Astrocyte of the spinal cord (primary cell): Measurements from ENCODE around the gene MPP3.

Experiments
- DNase-seq: peaks from one replicate; pipeline ENCODE4 v3.0.0; 2011; ENCODE audit warnings: low read depth, low spot score
- H3K4me3 ChIP-seq: 2 replicates; pipeline ENCODE4 v1.5.1; 2011; ENCODE audit warnings: low read depth, mild to moderate bottlenecking, low read length, moderate library complexity
- in situ Hi-C: cut with HindIII; loops from 2 replicates; pipeline ENCODE4 v1.10.0; 2017; ENCODE audit warnings: low sequenced_read_pairs
- TF ChIP-seq, protein P1 (sequence below): IDR thresholded peaks from 2 replicates; pipeline ENCODE4 v1.5.1; 2012; ENCODE audit warnings: low read depth, mild to moderate bottlenecking, low read length, inconsistent platforms

MPP3 gene

DNA sequence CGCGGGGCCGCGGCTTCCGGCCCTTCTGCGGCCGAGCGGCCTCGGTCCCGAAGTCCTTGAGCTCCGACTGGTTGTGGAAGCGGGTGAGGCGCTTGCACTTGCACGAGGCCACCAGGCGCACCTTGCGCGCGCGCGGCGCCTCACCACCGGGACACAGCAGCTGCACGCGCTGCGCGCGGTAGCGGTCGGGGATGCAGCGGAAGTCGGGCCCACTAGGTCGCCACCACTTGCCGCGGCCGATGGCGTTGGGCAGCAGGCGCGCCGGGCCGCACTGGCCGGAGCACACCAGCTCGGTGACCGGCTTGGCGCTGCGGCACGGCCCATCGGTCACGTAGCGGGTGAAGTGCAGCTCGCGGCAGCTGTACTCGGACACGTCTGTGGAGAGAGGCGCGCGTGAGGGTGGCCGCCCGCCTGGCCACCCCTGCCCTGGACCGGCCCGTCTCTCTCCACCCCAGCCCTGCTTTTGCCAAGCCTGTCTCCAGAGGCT lies 77.5 kb downstream of the MPP3 start:
- no peak overlapping the region for H3K4me3 ChIP-seq
- DNase-seq: no peak
- TF ChIP-seq, protein P1, sequence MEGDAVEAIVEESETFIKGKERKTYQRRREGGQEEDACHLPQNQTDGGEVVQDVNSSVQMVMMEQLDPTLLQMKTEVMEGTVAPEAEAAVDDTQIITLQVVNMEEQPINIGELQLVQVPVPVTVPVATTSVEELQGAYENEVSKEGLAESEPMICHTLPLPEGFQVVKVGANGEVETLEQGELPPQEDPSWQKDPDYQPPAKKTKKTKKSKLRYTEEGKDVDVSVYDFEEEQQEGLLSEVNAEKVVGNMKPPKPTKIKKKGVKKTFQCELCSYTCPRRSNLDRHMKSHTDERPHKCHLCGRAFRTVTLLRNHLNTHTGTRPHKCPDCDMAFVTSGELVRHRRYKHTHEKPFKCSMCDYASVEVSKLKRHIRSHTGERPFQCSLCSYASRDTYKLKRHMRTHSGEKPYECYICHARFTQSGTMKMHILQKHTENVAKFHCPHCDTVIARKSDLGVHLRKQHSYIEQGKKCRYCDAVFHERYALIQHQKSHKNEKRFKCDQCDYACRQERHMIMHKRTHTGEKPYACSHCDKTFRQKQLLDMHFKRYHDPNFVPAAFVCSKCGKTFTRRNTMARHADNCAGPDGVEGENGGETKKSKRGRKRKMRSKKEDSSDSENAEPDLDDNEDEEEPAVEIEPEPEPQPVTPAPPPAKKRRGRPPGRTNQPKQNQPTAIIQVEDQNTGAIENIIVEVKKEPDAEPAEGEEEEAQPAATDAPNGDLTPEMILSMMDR: no peak
- in situ Hi-C loops: loop anchor here (10.0 kb wide), 1 partner anchor 61 kb away; no protein-coding TSS in a partner anchor

DNA sequence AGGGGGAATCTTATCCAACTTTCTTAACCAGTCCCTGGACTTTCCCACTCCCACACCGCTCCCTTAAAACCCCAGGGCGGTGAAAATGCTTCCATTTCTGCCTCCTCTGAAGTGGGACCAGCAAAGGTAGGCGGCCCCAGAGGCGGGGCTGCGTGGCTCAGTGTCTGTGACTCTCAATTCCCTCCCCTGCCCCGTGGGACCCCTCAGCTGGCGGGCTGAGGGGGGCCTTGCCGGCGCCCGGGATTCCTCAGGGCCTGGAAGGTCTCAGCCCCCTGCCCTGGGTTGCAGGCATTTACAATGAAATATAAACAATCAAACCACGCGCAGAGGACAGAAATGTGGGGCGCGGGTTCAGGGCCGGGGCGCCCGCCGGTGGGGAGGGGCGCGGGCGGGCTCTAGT lies 78.0 kb downstream of the MPP3 start:
- no peak overlapping the region for H3K4me3 ChIP-seq

DNA sequence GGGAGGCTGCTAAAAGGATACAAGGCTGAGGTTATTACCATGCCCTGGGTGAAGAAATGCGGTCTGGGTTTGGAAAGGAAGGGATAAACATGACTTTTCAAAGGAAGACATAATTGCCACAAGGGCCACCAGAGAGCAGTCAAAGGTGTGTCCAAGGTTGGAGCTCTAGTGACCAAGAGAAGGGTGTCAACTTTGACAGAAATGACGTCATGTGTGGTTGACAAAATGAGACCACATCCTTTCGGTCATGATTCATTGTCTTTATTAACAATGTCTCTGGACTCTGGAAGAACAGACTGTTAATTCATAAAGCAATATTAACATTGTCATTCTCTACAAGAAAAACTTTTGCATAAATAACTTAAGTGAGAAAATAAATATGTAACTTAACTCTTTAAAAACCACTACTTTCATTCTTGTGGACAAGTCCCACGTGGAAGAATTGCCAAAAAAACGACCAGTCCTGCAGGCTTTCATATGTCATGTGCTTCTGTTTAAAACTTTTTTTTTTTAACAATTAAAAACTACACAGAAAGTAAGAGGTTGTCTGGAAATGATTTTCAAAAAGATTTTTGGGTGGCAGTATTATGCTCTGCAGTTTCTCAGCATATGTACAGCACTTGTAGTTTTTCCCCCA lies 79.3 kb downstream of the MPP3 start:
- H3K4me3 ChIP-seq: no peak overlapping the region
- in situ Hi-C loops: loop anchor here (10.0 kb wide), 1 partner anchor 59 kb away; no protein-coding TSS in a partner anchor
- TF ChIP-seq, protein P1: no peak
- no peak for DNase-seq

More for the DNA sequence above, 78.0 kb downstream of the MPP3 start:
- no peak for DNase-seq
- in situ Hi-C loops: loop anchor here (10.0 kb wide), 1 partner anchor 60 kb away; no protein-coding TSS in a partner anchor
- TF ChIP-seq, protein P1: no peak
